ENCODE results near the gene COPS9.
A peak's percentile ranks its signal among the peaks of the same experiment; 100 is the strongest.

COPS9 gene

GRCh38 chr2:240166191-240166590 lies 30.1 kb upstream of the COPS9 start:
- DNase-seq (ENCODE audit: low read depth in 3 of 3), result no peak

DNA sequence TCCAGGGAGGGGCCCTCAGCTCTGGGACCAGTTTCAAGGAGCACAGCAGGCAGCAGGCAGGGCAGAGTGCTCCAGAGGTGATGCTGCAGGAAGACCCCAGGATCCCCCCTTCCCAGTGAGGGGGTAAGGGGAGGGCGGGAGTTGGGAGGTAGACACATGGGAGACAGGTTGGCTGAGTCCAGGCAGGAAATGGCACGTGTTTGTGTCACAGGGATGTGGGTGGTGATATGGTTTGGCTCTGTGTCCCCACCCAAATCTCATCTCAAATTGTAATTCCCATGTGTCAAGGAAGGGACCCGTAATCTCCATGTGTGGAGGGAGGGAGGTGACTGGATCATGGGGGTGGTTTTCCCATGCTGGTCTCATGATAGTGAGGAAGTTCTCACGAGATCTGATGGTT lies 29.6 kb upstream of the COPS9 start:
- DNase-seq (ENCODE audit: low read depth in 3 of 3), result no peak

- no peak for DNase-seq (ENCODE audit: low read depth in 3 of 3)
Measured at GRCh38 chr2:240165034-240165433, 28.9 kb upstream of the COPS9 start.

- no peak for DNase-seq (ENCODE audit: low read depth in 3 of 3)
Measured at GRCh38 chr2:240164586-240164985, 28.5 kb upstream of the COPS9 start.

DNA sequence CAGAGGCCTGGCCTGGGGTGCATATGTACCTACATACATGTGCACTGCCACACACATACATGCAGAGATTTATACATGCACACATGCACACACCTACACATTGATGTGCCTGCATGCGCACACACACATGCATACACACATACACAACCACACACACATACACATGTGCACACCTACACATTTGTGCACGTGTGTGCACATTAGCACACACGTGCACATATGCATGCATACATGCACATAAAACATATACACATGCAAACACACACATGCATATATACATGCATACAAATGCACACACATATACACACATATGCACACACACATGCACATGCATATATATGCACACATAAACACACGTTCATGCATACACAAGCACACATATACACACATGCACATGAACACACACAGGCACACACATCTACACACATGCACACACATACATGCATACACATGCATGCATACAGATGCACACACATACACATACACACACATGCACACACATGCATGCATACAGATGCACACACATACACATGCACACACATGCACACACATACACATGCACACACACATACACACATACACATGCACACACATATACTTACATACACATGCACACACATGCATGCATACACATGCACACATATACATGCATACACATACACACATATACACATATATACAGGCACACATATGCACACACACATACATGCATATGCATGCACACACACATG lies 27.9 kb upstream of the COPS9 start:
- no peak for DNase-seq (ENCODE audit: low read depth in 3 of 3)

GRCh38 chr2:240162939-240163714 lies 27.0 kb upstream of the COPS9 start:
- no peak for DNase-seq (ENCODE audit: low read depth in 3 of 3)

DNA sequence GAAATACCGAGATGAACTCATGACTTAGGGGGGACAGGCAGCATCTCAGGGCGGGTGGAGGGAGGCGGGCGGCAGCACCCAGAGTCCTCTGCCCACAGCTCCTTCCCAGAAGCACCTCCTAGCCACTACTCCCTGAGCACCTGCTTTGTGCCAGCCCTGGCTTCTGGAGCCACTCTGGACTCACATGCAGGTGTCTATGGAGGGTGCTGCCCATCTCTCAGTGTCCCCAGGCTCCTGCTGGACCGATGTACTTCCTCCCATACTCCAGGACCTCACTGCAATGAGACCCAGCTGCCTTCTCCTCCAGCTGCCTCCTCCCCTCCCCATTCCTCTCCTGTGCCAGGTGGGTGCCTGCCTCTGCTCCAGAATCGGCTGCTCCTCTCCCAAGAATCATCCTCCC lies 26.4 kb upstream of the COPS9 start:
- no peak for DNase-seq (ENCODE audit: low read depth in 3 of 3)

GRCh38 chr2:240162032-240162431 lies 25.9 kb upstream of the COPS9 start:
- no peak for DNase-seq (ENCODE audit: low read depth in 3 of 3)

GRCh38 chr2:240161087-240161750 lies 25.1 kb upstream of the COPS9 start:
- DNase-seq (ENCODE audit: low read depth in 3 of 3), result no peak

DNA sequence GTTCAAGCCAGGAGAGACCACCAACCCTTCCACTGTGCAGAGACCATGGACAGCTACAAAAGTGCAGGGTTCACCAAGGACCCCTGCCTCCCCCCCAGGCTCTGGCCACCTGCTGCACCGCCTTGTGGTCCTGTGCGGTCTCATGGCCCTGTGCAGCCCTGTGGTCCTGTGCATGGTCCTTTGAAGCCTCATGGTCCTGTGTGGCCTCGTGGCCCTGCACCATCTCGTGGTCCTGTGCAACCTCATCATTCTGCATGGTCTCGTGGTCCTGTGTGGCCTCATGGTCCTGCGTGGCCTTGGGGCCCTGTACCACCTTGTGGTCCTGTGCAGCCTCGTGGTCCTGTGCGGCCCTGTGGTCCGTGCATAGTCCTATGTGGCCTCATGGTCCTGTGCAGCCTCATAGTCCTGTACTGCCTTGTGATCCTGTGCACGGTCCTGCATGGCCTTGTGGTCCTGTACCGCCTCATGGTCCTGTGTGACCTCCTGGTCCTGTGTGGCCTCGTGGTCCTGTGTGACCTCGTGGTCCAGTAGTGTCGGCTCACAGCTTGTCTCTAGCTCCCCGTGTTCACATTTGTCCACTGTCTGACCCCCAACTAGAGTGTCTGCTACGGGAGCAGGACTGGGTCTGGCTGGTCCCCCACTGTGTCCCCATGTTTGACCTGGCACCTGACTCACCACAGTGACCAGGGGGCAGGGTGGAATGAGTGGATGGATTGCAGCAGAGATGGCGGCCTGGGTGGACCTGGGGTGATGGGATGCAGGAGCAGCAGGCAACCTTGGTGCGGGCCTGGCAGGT lies 24.4 kb upstream of the COPS9 start:
- DNase-seq (ENCODE audit: low read depth in 3 of 3), result no peak

DNA sequence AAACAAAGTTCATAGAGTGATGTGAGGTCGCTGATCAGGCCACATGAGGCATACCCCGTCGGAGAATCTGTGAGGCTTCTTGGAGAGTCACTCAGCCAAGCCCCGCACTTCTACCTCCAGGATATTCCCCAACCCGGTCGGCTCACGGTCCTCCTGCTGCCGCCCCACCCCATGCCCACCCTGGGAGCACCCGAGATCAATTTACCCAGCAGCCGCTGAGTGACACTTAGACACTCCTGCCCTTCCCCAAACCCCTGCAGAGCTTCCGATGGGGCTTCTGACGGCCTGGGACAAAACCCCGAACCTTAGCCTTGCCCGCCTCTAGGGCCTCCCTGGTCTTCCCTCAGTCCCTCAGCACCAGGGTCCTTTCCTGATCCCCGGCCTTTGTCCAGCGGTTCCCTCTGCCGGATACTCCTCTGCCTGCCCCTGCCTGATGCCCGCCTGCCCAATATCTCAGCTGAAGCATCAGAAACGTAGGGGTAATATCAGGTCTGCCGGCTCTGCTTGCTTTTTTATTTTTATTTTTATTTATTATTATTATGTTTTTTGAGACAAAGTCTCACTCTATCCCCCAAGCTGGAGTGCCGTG lies 23.2 kb upstream of the COPS9 start:
- no peak for DNase-seq (ENCODE audit: low read depth in 3 of 3)

DNA sequence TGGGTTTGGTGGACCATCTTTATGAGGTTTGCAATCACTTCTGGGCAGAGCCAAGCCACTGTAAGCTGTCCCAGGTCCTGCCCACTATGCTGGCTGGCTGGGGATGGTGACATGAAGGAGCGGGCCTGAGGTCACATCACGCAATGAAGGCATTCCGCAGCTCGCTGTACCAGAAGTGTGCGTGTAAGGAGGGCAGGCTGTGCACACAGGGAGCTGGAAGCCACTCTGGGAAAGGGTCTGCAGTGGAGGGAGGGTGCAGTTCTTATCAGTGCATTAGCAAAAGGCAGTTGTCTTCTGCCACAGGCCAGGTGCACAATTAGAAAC lies 21.0 kb upstream of the COPS9 start:
- no peak for DNase-seq (ENCODE audit: low read depth in 3 of 3)

DNA sequence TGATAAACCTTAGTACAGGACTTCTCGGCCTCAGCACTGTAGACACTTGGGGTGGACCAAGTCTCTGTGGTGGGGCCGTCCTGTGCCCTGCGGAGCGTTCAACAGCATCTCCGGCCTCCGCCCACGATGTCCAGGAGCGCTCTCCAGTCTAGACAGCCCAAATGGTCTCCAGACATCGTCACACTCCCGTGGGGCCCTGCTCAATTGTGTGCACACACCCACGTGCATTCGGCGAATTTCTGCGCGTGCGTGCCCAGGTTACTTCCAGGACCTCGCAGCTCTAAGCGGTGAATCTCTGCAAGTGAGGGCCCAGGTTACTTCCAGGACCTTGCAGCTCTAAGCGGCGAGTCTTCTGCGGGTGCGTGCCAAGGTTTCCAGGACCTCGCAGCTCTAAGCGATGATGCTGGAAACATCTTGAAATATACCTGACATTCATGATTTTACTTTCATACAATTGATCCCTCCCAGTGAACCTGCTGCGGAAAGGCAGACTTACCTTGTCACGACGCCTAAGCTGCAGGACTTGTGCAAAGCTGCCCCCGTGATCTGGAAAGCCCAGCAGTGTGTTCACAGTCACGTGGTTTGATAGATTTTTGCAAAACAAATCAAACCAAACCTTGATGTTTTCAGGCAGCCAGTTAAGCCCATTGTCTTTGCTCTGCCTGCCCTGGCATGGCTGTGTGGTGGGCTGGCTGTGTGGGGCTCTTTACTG lies 20.5 kb upstream of the COPS9 start:
- DNase-seq (ENCODE audit: low read depth in 3 of 3), result no peak

GRCh38 chr2:240155745-240156390 lies 19.8 kb upstream of the COPS9 start:
- DNase-seq (ENCODE audit: low read depth in 3 of 3), result no peak

DNA sequence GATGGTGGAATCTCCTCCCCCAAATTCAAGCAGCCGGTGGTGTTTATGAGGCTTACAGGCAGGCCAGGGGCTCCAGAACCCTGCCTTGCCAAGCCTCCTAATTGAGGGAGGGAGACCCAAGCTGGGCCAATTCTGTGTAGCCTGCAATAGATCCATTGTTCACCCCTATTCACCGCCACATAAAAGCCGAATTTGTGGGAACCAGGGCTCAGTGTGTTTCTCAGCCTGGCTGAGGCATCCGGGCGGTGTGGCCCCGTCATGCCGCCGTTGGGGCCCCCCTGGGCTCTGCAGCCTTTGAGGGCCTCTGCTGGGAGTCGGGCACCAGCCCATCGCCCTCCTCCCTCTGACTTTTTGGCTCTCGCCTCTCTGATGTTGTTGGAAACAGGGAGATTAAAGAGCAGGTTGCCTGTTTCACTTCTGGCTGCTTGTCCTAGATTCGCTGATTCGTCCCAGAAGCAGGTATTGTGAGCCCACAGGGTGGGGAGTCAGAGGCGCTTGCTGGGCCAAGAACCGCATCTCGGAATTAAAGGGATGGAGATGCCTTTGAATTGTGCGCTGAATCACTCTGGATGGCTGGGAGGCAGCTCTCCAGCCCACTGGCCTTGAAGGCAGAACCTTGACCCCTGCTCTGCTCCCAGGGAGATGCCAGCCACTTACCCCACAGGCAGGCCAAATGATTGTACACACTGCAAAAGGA lies 19.1 kb upstream of the COPS9 start:
- DNase-seq (ENCODE audit: low read depth in 3 of 3), result no peak

GRCh38 chr2:240154606-240155005 lies 18.5 kb upstream of the COPS9 start:
- no peak for DNase-seq (ENCODE audit: low read depth in 3 of 3)

- no peak for DNase-seq (ENCODE audit: low read depth in 3 of 3)
Measured at GRCh38 chr2:240153418-240153817, 17.3 kb upstream of the COPS9 start.

GRCh38 chr2:240151477-240152031 lies 15.4 kb upstream of the COPS9 start:
- no peak for DNase-seq (ENCODE audit: low read depth in 3 of 3)

DNA sequence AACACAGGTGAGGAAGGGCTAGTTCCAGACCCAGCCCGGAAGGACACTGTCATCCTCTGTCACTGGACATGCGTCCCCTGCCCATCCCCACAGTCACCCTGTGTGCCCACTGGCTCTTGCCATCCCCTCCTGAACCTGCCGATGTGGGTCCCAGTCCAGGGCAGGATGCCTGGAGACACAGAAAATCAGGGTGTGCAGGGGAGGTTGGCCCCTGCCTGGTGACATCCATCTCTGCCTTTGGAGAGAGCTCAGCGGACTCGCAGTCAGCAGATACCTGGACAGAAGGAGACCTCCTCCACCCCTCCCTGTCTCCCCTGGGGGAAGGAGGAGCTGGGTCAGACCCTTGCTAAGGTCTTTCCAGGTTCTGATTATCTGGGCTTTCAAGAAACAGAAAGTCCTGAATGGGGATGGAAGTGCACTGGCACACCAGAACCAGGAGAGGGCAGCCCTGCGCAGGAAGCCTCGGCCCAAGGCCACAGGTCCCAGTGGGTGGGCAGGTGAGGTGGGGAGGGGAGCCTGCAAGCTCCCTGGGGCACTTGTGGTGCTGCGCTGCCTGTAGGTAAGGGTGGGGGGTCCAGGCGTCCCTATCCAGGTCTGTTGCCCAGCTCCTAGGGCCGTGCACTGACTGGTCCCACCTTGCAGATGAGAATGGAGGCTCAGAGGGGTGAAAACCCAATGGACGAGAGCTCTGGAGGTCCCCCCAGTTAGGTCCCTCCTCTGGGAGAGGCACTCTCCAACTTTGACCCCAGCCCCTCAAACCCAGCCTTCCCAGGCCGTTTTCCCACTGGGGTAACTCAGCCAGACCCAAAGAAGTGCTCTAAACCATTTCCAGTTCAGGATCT lies 14.1 kb upstream of the COPS9 start:
- peak in 1 of 3 donors; percentile 12 for DNase-seq (ENCODE audit: low read depth in 3 of 3)

Measured in stimulated activated CD4-positive, alpha-beta T cell treated with anti-CD3 and anti-CD28 coated beads, TNF-alpha, amount 100 ng/mL, for 48 hours (primary cell).